Measurements from ENCODE around the gene ANO7.

DNA sequence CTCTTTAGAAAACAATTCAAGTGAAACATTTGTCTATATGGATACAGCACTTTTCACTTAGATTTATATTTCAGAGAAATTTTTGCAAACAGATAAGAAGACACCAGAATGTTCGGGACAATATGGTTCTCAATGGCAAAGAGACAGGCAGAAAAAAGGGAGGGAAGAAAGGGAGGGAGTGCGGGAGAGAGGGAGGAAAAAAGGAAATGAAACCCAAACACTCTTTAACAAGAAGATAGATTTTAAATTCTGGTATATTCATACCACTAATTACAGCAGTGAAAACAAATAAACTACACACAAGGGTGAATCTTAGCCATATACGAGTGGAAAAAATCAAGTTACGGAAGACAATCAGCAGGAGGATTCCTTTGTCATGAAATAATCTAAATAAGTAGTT lies 42.2 kb upstream of the ANO7 start:
- TF ChIP-seq, protein P1, sequence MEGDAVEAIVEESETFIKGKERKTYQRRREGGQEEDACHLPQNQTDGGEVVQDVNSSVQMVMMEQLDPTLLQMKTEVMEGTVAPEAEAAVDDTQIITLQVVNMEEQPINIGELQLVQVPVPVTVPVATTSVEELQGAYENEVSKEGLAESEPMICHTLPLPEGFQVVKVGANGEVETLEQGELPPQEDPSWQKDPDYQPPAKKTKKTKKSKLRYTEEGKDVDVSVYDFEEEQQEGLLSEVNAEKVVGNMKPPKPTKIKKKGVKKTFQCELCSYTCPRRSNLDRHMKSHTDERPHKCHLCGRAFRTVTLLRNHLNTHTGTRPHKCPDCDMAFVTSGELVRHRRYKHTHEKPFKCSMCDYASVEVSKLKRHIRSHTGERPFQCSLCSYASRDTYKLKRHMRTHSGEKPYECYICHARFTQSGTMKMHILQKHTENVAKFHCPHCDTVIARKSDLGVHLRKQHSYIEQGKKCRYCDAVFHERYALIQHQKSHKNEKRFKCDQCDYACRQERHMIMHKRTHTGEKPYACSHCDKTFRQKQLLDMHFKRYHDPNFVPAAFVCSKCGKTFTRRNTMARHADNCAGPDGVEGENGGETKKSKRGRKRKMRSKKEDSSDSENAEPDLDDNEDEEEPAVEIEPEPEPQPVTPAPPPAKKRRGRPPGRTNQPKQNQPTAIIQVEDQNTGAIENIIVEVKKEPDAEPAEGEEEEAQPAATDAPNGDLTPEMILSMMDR (IDR thresholded peaks at IDR 0.05; ENCODE audit: low read length), result no peak
- TF ChIP-seq EZH2 (optimal IDR thresholded peaks at IDR 0.05; ENCODE audit: low read depth, low read length) (no peak), EZH2phosphoT487 (IDR thresholded peaks at IDR 0.05; ENCODE audit: low read length) (no peak)

Measured in MM.1S (cell line).